ENCODE results near the gene EIF4EBP3. TPM values are rescaled to one million over a fixed set of nuclear protein-coding genes. Genes with fewer than 3 reads are reported as not detected.

The EIF4EBP3 gene
- total RNA-seq (7.6 and 8.8 TPM in 2 replicates), polyA plus RNA-seq (3.7 and 6.5 TPM in 2 replicates), polyA minus RNA-seq (2.0 and 3.2 TPM in 2 replicates), Bru-seq, nascent RNA (percentile 75 among the genes with signal in this experiment), BruChase-seq, experiment 1, labeled RNA remaining after a 6-hour chase (percentile 66 among the genes with signal in this experiment), BruChase-seq, experiment 2, labeled RNA remaining after a 2-hour chase (percentile 76 among the genes with signal in this experiment)
- 3.2 and 3.7 TPM in 2 replicates for polyA plus RNA-seq (2011; cell fraction: cytosol; rRNA removed)
- polyA plus RNA-seq (2011; cell fraction: nucleus; rRNA removed), result 5.2 TPM in 2 replicates
- polyA plus RNA-seq (2012), result 4.4 and 5.7 TPM in 2 replicates
- polyA minus RNA-seq (2011; cell fraction: cytosol; rRNA and poly(A)+ RNA removed), result 2.3 TPM
- polyA minus RNA-seq (2011; cell fraction: nucleus; rRNA and poly(A)+ RNA removed), result 1.4 TPM in 1 of 2 replicates, not detected in the other
- long read RNA-seq, partial matches to known transcripts, result 0 of 2 reads
- long read RNA-seq, other reads (novel, unspliced or antisense), result 0 of 2 reads

- Histone ChIP-seq H3K9me1 (replicated peaks; ENCODE audit: control insufficient read depth, extremely low read depth, insufficient read depth, low read length) (no peaks in the 10 kb centered on the region), H3K9ac (replicated peaks; ENCODE audit: extremely low read depth, insufficient read depth, low read length) (no peak within 1 kb of the TSS), H3K27ac (ENCODE audit: insufficient read depth, low read depth, low read length) (no peak within 1 kb of the TSS), H3K79me2 (ENCODE audit: control insufficient read depth, insufficient read depth, low read length) (no peaks in the 10 kb centered on the region), H2AFZ (ENCODE audit: low read depth, low read length) (no peak within 1 kb of the TSS), H4K20me1 (replicated peaks; ENCODE audit: control insufficient read depth, extremely low read depth, insufficient read depth, low read length) (no peaks in the 10 kb centered on the region), H3K4me2 (ENCODE audit: insufficient read depth, low read length) (peak within 1 kb of the TSS; percentile 7), H3K27me3 (ENCODE audit: control insufficient read depth in 2 of 2, insufficient read depth in 2 of 2, low read length in 2 of 2) (no peaks in the 10 kb centered on the region), H3K4me1 (ENCODE audit: control insufficient read depth, extremely low read depth, insufficient read depth, low read length) (peaks cover 24% of the 10 kb centered on the region), H3K4me3 (replicated peaks in 1 of 3; ENCODE audit: insufficient read depth in 1 of 3, low read depth in 1 of 3, low read length in 3 of 3) (peak within 1 kb of the TSS in 1 of 3 experiments; percentile 20), H3K9me3 (replicated peaks; ENCODE audit: control insufficient read depth, insufficient read depth, low read length) (no peaks in the 10 kb centered on the region), H3K36me3 (ENCODE audit: control insufficient read depth in 2 of 2, extremely low read depth in 1 of 2, insufficient read depth in 2 of 2, low read length in 2 of 2) (peaks cover 12 to 13% of the 10 kb centered on the region in 2 experiments)
- peak; percentile 99 for FAIRE-seq
- intact Hi-C loops (cut with micrococcal nuclease) (loop anchor here (1.0 to 2.0 kb wide), 6 partner anchors 10 to 307 kb away; partner anchors contain the start of genes ANKHD1, SRA1 and TMCO6), dilution Hi-C loops (cut with MboI; ENCODE audit: extremely low pct_ligation_motif_present, low sequenced_read_pairs) (no loop called here)
- DNase-seq (ENCODE audit: low read depth, low spot score), result peak; percentile 98
- TF ChIP-seq FOS (IDR thresholded peaks at IDR 0.05; ENCODE audit: borderline replicate concordance, insufficient read depth, low read length) (no peak), POLR2A (IDR thresholded peaks at IDR 0.05; ENCODE audit: low read depth, low read length) (no peak), GATA2 (IDR thresholded peaks at IDR 0.05; ENCODE audit: insufficient read depth, insufficient read length, low read depth, low read length) (no peak), MAX (IDR thresholded peaks at IDR 0.05; ENCODE audit: insufficient read depth, insufficient read length) (peak; percentile 99), CTCF (IDR thresholded peaks at IDR 0.05; ENCODE audit: extremely low read depth in 1 of 2, insufficient read depth in 1 of 2, low read depth in 1 of 2, low read length in 2 of 2) (peak; percentile 45 to 69), JUN (IDR thresholded peaks at IDR 0.05; ENCODE audit: borderline replicate concordance, insufficient read depth, insufficient read length, low read depth) (no peak), EZH2 (IDR thresholded peaks at IDR 0.05; ENCODE audit: borderline replicate concordance, low read depth, low read length, severe bottlenecking) (no peak), MYC (IDR thresholded peaks at IDR 0.05; ENCODE audit: low read depth, low read length) (peak; percentile 89), POLR2AphosphoS5 (IDR thresholded peaks at IDR 0.05; ENCODE audit: insufficient read depth, low read depth, low read length) (peak; percentile 69)
- BruUV-seq (replicated peaks), result no TSS peak
- POLR2A ChIA-PET, result interaction anchor here (0.7 to 2.6 kb wide), 7 partner anchors 10 to 299 kb away, joined by 3 to 14 read pairs (median 4); partner anchors contain the start of genes ANKHD1, IK, NDUFA2 and SRA1
- CTCF ChIA-PET, result interaction anchor here (1.0 to 3.9 kb wide), 22 partner anchors 11 to 175 kb away, joined by 3 to 50 read pairs (median 6); partner anchors contain the start of genes ANKHD1, APBB3, CD14 and HARS1
These were observed at the start of gene EIF4EBP3 for GRCh38 chr5:140547508-140548299. EIF4EBP3 (plus strand) TSS chr5:140547662; CDS start chr5:140547738, 76 bp downstream.

All from endothelial cell of umbilical vein (primary cell).